ENCODE results near the gene SIDT1. TPM values are rescaled to one million over a fixed set of nuclear protein-coding genes. Genes with fewer than 3 reads are reported as not detected.

Gene SIDT1
- total RNA-seq, 6 experiments from 2014 or later, result 0.25 to 0.53 (median 0.35) TPM

- no peak overlapping the region for H3K27ac ChIP-seq
- no peaks in the 10 kb centered on the region for H3K9me3 ChIP-seq
- H3K4me3 ChIP-seq, result no peak overlapping the region
- no peaks in the 10 kb centered on the region for H3K27me3 ChIP-seq
- DNase-seq (no peak), ATAC-seq (no peak)
- H3K36me3 ChIP-seq, result no peaks in the 10 kb centered on the region
- 71% methylated on average over 4 of the region's 4 CpGs for WGBS (ENCODE audit: insufficient coverage, low coverage, low lambda C conversion rate, missing lambda C conversion rate)
- intact Hi-C loops (cut with DNase I), result no loop called here
- H3K4me1 ChIP-seq, result no peaks in the 10 kb centered on the region
- TF ChIP-seq POLR2A (IDR thresholded peaks at IDR 0.05) (no peak), CTCF (IDR thresholded peaks at IDR 0.05) (no peak)
Measured at GRCh38 chr3:113534365-113534764, 2.0 kb downstream of the SIDT1 start.

GRCh38 chr3:113535898-113536297 lies 3.5 kb downstream of the SIDT1 start:
- H3K27ac ChIP-seq, result no peak overlapping the region
- no peaks in the 10 kb centered on the region for H3K27me3 ChIP-seq
- intact Hi-C loops (cut with DNase I), result no loop called here
- H3K4me3 ChIP-seq, result no peak overlapping the region
- DNase-seq (no peak), ATAC-seq (no peak)
- no peaks in the 10 kb centered on the region for H3K4me1 ChIP-seq
- TF ChIP-seq CTCF (IDR thresholded peaks at IDR 0.05) (no peak), POLR2A (IDR thresholded peaks at IDR 0.05) (no peak)
- no peaks in the 10 kb centered on the region for H3K36me3 ChIP-seq
- H3K9me3 ChIP-seq, result no peaks in the 10 kb centered on the region
- 62% methylated on average over 5 of the region's 5 CpGs for WGBS (ENCODE audit: insufficient coverage, low coverage, low lambda C conversion rate, missing lambda C conversion rate)

GRCh38 chr3:113536627-113537101 lies 4.3 kb downstream of the SIDT1 start:
- Histone ChIP-seq H3K4me3 (no peak overlapping the region), H3K4me1 (no peaks in the 10 kb centered on the region), H3K27ac (no peak overlapping the region), H3K36me3 (no peaks in the 10 kb centered on the region), H3K9me3 (no peaks in the 10 kb centered on the region), H3K27me3 (no peaks in the 10 kb centered on the region)
- DNase-seq, result no peak
- TF ChIP-seq CTCF (IDR thresholded peaks at IDR 0.05) (no peak), POLR2A (IDR thresholded peaks at IDR 0.05) (no peak)
- intact Hi-C loops (cut with DNase I), result no loop called here
- ATAC-seq, result peak in 2 of 4 donors; percentile 9 to 13

- DNase-seq (no peak), ATAC-seq (no peak)
- no peak for TF ChIP-seq POLR2A (IDR thresholded peaks at IDR 0.05)
- TF ChIP-seq CTCF (IDR thresholded peaks at IDR 0.05), result no peak
- Histone ChIP-seq H3K4me1 (no peaks in the 10 kb centered on the region), H3K36me3 (no peaks in the 10 kb centered on the region), H3K4me3 (no peak overlapping the region), H3K27ac (no peak overlapping the region), H3K27me3 (no peaks in the 10 kb centered on the region), H3K9me3 (no peaks in the 10 kb centered on the region)
- intact Hi-C loops (cut with DNase I), result no loop called here
Measured at GRCh38 chr3:113537155-113537554, 4.8 kb downstream of the SIDT1 start.

GRCh38 chr3:113541519-113541918 lies 9.2 kb downstream of the SIDT1 start:
- H3K27ac ChIP-seq, result no peak overlapping the region
- ATAC-seq, result no peak
- H3K36me3 ChIP-seq, result no peaks in the 10 kb centered on the region
- TF ChIP-seq CTCF (IDR thresholded peaks at IDR 0.05) (no peak), POLR2A (IDR thresholded peaks at IDR 0.05) (no peak)
- H3K27me3 ChIP-seq, result no peaks in the 10 kb centered on the region
- 63% methylated on average over 2 of the region's 2 CpGs for WGBS (ENCODE audit: insufficient coverage, low coverage, low lambda C conversion rate, missing lambda C conversion rate)
- no peaks in the 10 kb centered on the region for H3K4me1 ChIP-seq
- no peak overlapping the region for H3K4me3 ChIP-seq
- intact Hi-C loops (cut with DNase I), result no loop called here
- no peaks in the 10 kb centered on the region for H3K9me3 ChIP-seq
- DNase-seq, result no peak

Data from right lobe of liver (tissue), 6 donors.